Measurements from ENCODE around the gene CCNB3. TPM values are rescaled to one million over a fixed set of nuclear protein-coding genes. Genes with fewer than 3 reads are reported as not detected.
"Not testable (repeated sequence)": the region's sequence is repeated elsewhere in the genome, so short reads cannot be mapped to it uniquely, and the experiment has no call there.

CCNB3 gene
- total RNA-seq, 1 donor from 2014 or later: 0.56 TPM

GRCh38 chrX:50206753-50207152 lies 2.2 kb downstream of the CCNB3 start:
- H3K4me3 Mint-ChIP-seq: no peak overlapping the region
- no peak overlapping the region for H3K27ac Mint-ChIP-seq
- no peaks in the 10 kb centered on the region for H3K9me3 Mint-ChIP-seq
- peaks cover 8% of the 10 kb centered on the region for H3K4me1 Mint-ChIP-seq
- H3K27me3 Mint-ChIP-seq: no peaks in the 10 kb centered on the region
- H3K36me3 Mint-ChIP-seq (ENCODE audit: low read depth): no peaks in the 10 kb centered on the region
- peak; percentile 37 for DNase-seq
- intact Hi-C loops (cut with micrococcal nuclease): no loop called here

- H3K36me3 Mint-ChIP-seq (ENCODE audit: low read depth): no peaks in the 10 kb centered on the region
- H3K27ac Mint-ChIP-seq: no peak overlapping the region
- H3K9me3 Mint-ChIP-seq: no peaks in the 10 kb centered on the region
- peak; percentile 42 for DNase-seq
- no peaks in the 10 kb centered on the region for H3K27me3 Mint-ChIP-seq
- no peak overlapping the region for H3K4me3 Mint-ChIP-seq
- H3K4me1 Mint-ChIP-seq: no peaks in the 10 kb centered on the region
- intact Hi-C loops (cut with micrococcal nuclease): no loop called here
These were observed 6.9 kb downstream of the CCNB3 start for GRCh38 chrX:50211510-50211909.

GRCh38 chrX:50281253-50281652 lies 76.7 kb downstream of the CCNB3 start:
- Mint-ChIP-seq H3K27me3 (no peaks in the 10 kb centered on the region), H3K9me3 (no peaks in the 10 kb centered on the region), H3K36me3 (ENCODE audit: low read depth) (no peaks in the 10 kb centered on the region), H3K27ac (no peak overlapping the region), H3K4me1 (no peaks in the 10 kb centered on the region), H3K4me3 (no peak overlapping the region)
- no peak for DNase-seq
- intact Hi-C loops (cut with micrococcal nuclease): no loop called here

- intact Hi-C loops (cut with micrococcal nuclease): no loop called here
- no peak overlapping the region for H3K27ac Mint-ChIP-seq
- H3K27me3 Mint-ChIP-seq: no peaks in the 10 kb centered on the region
- no peaks in the 10 kb centered on the region for H3K36me3 Mint-ChIP-seq (ENCODE audit: low read depth)
- no peak for DNase-seq
- no peak overlapping the region for H3K4me3 Mint-ChIP-seq
- no peaks in the 10 kb centered on the region for H3K9me3 Mint-ChIP-seq
- H3K4me1 Mint-ChIP-seq: no peaks in the 10 kb centered on the region
These were observed 122.7 kb downstream of the CCNB3 start for GRCh38 chrX:50327235-50327634.

- H3K9me3 Mint-ChIP-seq; H3K36me3 Mint-ChIP-seq (ENCODE audit: low read depth); H3K27ac Mint-ChIP-seq; DNase-seq; H3K27me3 Mint-ChIP-seq; H3K4me1 Mint-ChIP-seq; H3K4me3 Mint-ChIP-seq; intact Hi-C loops (cut with micrococcal nuclease): not testable (repeated sequence)
These were observed 128.1 kb downstream of the CCNB3 start for GRCh38 chrX:50332668-50333067.

GRCh38 chrX:50333308-50333707 lies 128.7 kb downstream of the CCNB3 start:
- no peak overlapping the region for H3K4me3 Mint-ChIP-seq
- no peaks in the 10 kb centered on the region for H3K27me3 Mint-ChIP-seq
- no peaks in the 10 kb centered on the region for H3K9me3 Mint-ChIP-seq
- H3K4me1 Mint-ChIP-seq: no peaks in the 10 kb centered on the region
- H3K36me3 Mint-ChIP-seq (ENCODE audit: low read depth): no peaks in the 10 kb centered on the region
- no peak overlapping the region for H3K27ac Mint-ChIP-seq
- no peak for DNase-seq
- intact Hi-C loops (cut with micrococcal nuclease): no loop called here

DNA sequence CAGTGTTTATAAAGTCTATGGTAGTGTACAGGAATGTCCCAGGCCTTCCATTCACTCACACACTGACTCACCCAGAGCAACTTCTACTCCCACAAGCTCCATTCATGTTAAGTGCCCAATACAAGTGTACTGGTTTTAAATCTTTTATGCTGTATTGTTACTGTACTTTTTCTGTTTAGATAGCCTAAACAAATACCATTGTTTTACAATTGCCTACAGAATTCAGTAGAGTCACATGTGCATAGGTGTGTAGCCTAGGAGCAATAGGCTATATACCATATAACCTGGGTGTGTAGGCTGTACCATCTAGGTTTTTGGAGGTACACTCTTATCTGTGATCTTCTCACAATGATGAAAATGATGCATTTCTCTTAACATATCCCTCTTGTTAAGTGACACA lies 139.4 kb downstream of the CCNB3 start:
- intact Hi-C loops (cut with micrococcal nuclease): no loop called here
- Mint-ChIP-seq H3K27me3 (no peaks in the 10 kb centered on the region), H3K4me1 (no peaks in the 10 kb centered on the region), H3K9me3 (no peaks in the 10 kb centered on the region), H3K36me3 (ENCODE audit: low read depth) (no peaks in the 10 kb centered on the region), H3K27ac (no peak overlapping the region), H3K4me3 (no peak overlapping the region)
- DNase-seq: no peak

GRCh38 chrX:50372966-50373365 lies 168.4 kb downstream of the CCNB3 start:
- no peak overlapping the region for H3K4me3 Mint-ChIP-seq

DNA sequence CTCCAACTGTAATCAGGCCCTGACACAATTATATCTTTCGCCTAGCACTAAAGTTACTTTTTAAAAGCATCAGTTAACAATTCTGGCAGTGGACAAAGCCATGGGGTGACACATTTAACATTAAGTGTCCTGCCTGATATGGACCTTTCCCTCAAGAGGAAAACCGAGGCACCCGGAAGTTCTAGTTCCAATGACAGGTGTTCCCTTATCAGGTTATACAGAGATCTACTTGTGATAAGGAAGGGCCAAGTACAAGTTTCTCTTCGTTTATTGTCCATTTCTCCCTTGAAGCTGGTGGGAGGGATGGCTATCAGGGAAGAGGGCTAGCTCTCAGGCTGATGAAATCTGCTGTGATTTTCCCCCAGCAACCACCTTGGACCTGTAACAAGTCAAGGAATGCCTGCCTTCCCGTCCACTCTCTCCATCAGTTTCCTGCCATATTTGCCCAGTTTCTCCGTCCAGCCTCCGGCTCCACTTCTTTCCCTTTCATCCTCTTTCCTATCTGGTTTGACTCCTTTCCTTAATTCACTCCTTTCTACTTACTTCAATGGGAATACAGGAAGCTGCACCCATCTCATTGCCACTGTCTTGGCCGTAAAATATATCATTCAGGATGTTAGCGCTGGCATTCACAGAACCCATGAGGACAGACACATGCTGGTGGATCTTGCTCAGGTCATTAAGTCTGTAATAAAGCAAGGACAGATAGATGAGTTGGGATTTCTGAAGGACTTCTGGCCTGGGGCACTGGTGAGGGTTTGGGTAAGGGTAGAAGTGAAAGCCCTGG lies 171.1 kb downstream of the CCNB3 start:
- Mint-ChIP-seq H3K27me3 (no peaks in the 10 kb centered on the region), H3K4me3 (no peak overlapping the region), H3K27ac (no peak overlapping the region), H3K4me1 (no peaks in the 10 kb centered on the region), H3K9me3 (no peaks in the 10 kb centered on the region), H3K36me3 (ENCODE audit: low read depth) (no peaks in the 10 kb centered on the region)
- no peak for DNase-seq
- intact Hi-C loops (cut with micrococcal nuclease): no loop called here

More at GRCh38 chrX:50372966-50373365, 168.4 kb downstream of the CCNB3 start:
- intact Hi-C loops (cut with micrococcal nuclease): no loop called here
- Mint-ChIP-seq H3K36me3 (ENCODE audit: low read depth) (no peaks in the 10 kb centered on the region), H3K27ac (no peak overlapping the region), H3K9me3 (no peaks in the 10 kb centered on the region), H3K27me3 (no peaks in the 10 kb centered on the region), H3K4me1 (no peaks in the 10 kb centered on the region)
- DNase-seq: no peak

GRCh38 chrX:50381729-50382415 lies 177.3 kb downstream of the CCNB3 start:
- H3K4me1 Mint-ChIP-seq: no peaks in the 10 kb centered on the region
- no peak overlapping the region for H3K4me3 Mint-ChIP-seq
- H3K27me3 Mint-ChIP-seq: no peaks in the 10 kb centered on the region
- no peak for DNase-seq
- no peak overlapping the region for H3K27ac Mint-ChIP-seq
- no peaks in the 10 kb centered on the region for H3K36me3 Mint-ChIP-seq (ENCODE audit: low read depth)
- intact Hi-C loops (cut with micrococcal nuclease): no loop called here
- no peaks in the 10 kb centered on the region for H3K9me3 Mint-ChIP-seq

- H3K9me3 Mint-ChIP-seq: no peaks in the 10 kb centered on the region
- no peak overlapping the region for H3K4me3 Mint-ChIP-seq
- intact Hi-C loops (cut with micrococcal nuclease): no loop called here
These were observed 182.0 kb downstream of the CCNB3 start for GRCh38 chrX:50386520-50386919.

DNA sequence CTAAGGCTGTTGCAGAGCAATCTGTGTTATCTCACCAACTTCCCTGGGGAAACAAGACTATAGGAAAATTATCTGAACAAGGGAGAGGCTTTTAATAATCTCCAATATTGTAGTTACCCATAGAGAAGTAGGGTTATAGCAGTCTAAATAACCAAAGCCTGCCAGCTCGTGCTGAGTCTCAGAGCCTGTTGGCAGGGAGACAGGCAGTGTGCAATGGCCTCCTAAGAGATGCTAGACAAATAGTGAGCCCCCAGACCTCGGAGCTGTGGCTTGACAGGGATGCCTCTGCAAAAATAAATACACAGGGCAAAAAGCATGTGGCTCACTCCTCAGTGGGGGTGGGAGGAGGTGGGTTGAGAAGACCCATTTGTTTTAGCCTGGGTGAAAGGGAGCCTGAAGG lies 189.3 kb downstream of the CCNB3 start:
- Mint-ChIP-seq H3K9me3 (no peaks in the 10 kb centered on the region), H3K4me3 (no peak overlapping the region), H3K4me1 (no peaks in the 10 kb centered on the region), H3K36me3 (ENCODE audit: low read depth) (no peaks in the 10 kb centered on the region), H3K27ac (no peak overlapping the region), H3K27me3 (peaks cover 2% of the 10 kb centered on the region)
- intact Hi-C loops (cut with micrococcal nuclease): no loop called here
- DNase-seq: no peak

More at GRCh38 chrX:50386520-50386919, 182.0 kb downstream of the CCNB3 start:
- H3K4me1 Mint-ChIP-seq: no peaks in the 10 kb centered on the region
- DNase-seq: no peak
- H3K27ac Mint-ChIP-seq: no peak overlapping the region
- no peaks in the 10 kb centered on the region for H3K36me3 Mint-ChIP-seq (ENCODE audit: low read depth)
- peaks cover 2% of the 10 kb centered on the region for H3K27me3 Mint-ChIP-seq

Measured in activated CD4-positive, alpha-beta T cell treated with anti-CD3 and anti-CD28 coated beads, Interleukin-2, amount 10 ng/mL, durations not matched to agents 24 days and 14 days (primary cell).